ENCODE measurements around the gene MSI2.

MSI2 gene

DNA sequence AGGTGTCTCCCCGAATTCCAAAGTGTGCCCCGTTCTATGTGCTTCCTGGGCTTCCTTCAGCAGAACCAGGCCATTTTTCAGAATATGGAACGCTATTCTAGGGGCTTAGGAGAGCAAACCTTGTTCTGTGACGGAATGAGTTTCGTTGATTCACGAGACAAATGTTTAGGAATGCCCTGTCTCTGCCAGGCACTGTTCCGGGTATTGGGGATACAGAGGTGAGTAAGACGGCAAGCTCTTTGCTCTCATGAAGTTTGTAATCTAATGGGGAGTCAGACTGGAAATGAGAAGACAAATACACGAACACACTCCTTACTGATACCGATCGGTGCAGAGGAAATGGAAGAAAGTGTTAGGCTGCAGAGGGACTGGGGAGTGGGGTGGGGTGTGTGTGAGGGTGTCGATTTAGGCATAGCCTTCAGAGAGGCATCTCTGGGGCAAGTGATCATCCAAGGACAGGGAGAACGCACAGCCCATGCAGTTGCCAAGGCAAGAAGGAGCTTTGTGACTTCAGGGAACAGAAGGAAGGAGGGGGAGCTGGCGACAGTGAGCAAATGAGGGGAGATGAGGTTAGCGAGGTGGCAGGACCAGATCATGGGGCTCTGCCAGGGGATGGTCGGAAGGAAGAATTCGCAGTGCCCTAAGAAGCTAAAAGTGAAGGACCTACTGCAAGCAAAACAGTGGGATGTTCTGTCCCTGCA is 189.6 kb downstream of the MSI2 start:
- H2AFZ ChIP-seq (ENCODE audit: low read length) = no peak overlapping the region
- peaks cover 100% of the 10 kb centered on the region for H3K4me1 ChIP-seq (ENCODE audit: insufficient read depth, low read length, severe bottlenecking)
- peak overlapping the region; percentile 87 for H3K9ac ChIP-seq (ENCODE audit: low read length)
- no peaks in the 10 kb centered on the region for H3K27me3 ChIP-seq (ENCODE audit: insufficient read depth, low read length)
- peaks cover 52% of the 10 kb centered on the region for H3K79me2 ChIP-seq (ENCODE audit: insufficient read depth, low read length)
- H3K4me2 ChIP-seq (ENCODE audit: low read length) = peak overlapping the region; percentile 78
- peak overlapping the region; percentile 66 for H3K4me3 ChIP-seq (ENCODE audit: low read depth, low read length, poor library complexity, severe bottlenecking)
- no peaks in the 10 kb centered on the region for H3K9me2 ChIP-seq (ENCODE audit: low read depth, low read length)
- peak overlapping the region; percentile 97 for H3K27ac ChIP-seq (ENCODE audit: low read depth, low read length, poor library complexity, severe bottlenecking)
- H3K9me3 ChIP-seq (ENCODE audit: low read length) = no peaks in the 10 kb centered on the region
- no peaks in the 10 kb centered on the region for H3F3A ChIP-seq (ENCODE audit: insufficient read depth, low read length)
- no peak for TF ChIP-seq EZH2 (IDR thresholded peaks at IDR 0.05; ENCODE audit: borderline replicate concordance, low read length)
- TF ChIP-seq, protein P1, sequence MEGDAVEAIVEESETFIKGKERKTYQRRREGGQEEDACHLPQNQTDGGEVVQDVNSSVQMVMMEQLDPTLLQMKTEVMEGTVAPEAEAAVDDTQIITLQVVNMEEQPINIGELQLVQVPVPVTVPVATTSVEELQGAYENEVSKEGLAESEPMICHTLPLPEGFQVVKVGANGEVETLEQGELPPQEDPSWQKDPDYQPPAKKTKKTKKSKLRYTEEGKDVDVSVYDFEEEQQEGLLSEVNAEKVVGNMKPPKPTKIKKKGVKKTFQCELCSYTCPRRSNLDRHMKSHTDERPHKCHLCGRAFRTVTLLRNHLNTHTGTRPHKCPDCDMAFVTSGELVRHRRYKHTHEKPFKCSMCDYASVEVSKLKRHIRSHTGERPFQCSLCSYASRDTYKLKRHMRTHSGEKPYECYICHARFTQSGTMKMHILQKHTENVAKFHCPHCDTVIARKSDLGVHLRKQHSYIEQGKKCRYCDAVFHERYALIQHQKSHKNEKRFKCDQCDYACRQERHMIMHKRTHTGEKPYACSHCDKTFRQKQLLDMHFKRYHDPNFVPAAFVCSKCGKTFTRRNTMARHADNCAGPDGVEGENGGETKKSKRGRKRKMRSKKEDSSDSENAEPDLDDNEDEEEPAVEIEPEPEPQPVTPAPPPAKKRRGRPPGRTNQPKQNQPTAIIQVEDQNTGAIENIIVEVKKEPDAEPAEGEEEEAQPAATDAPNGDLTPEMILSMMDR (IDR thresholded peaks at IDR 0.05; ENCODE audit: low read length) = no peak
- H3K36me3 ChIP-seq (ENCODE audit: insufficient read depth, low read length) = peaks cover 27% of the 10 kb centered on the region; the same call in 1 of the 2 replicates
- no peaks in the 10 kb centered on the region for H4K20me1 ChIP-seq (ENCODE audit: insufficient read depth, low read length)

DNA sequence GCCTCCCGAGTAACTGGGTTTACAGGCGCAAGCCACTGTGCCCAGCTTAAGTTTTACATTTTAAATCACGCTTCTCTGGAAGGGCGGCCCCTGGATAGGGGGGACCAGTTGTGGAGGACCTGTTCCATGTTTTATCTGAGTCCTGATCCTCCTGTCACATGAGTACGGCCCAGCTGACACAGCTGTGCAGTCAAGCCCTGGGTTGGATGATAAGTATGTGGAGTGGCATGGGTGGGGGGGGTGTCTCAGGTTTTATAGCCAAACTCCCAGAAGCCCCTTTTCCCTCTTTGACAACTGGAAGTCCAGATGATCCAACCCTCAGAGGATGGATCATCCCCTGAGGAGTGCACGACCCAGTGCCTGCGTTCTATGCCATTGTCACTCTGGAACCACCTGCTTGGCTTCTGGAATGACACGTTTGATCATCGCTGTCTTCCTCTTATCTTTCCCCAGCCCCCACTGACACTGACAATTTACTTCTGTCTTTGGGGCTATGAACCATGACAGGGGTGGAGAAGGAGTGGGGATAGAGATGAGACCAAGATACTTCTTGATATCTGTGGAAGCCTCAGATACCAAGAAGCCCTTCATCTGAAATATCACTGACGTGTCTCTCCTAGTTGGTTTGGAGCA is 191.2 kb downstream of the MSI2 start:
- Histone ChIP-seq H3K27me3 (ENCODE audit: insufficient read depth, low read length) (no peaks in the 10 kb centered on the region), H3K4me3 (ENCODE audit: low read depth, low read length, poor library complexity, severe bottlenecking) (peak overlapping the region; percentile 66), H3K4me1 (ENCODE audit: insufficient read depth, low read length, severe bottlenecking) (peaks cover 100% of the 10 kb centered on the region), H3K4me2 (ENCODE audit: low read length) (peak overlapping the region; percentile 78), H3K27ac (ENCODE audit: low read depth, low read length, poor library complexity, severe bottlenecking) (peak overlapping the region; percentile 97), H3F3A (ENCODE audit: insufficient read depth, low read length) (peaks cover 3% of the 10 kb centered on the region; the same call in 1 of the 2 replicates), H3K79me2 (ENCODE audit: insufficient read depth, low read length) (peaks cover 55% of the 10 kb centered on the region), H3K36me3 (ENCODE audit: insufficient read depth, low read length) (peaks cover 39% of the 10 kb centered on the region; the same call in 1 of the 2 replicates), H2AFZ (ENCODE audit: low read length) (no peak overlapping the region), H4K20me1 (ENCODE audit: insufficient read depth, low read length) (no peaks in the 10 kb centered on the region), H3K9ac (ENCODE audit: low read length) (peak overlapping the region; percentile 87; the same call in 1 of the 2 replicates), H3K9me2 (ENCODE audit: low read depth, low read length) (no peaks in the 10 kb centered on the region), H3K9me3 (ENCODE audit: low read length) (no peaks in the 10 kb centered on the region)
- TF ChIP-seq, protein P1 (IDR thresholded peaks at IDR 0.05; ENCODE audit: low read length) = no peak
- TF ChIP-seq EZH2 (IDR thresholded peaks at IDR 0.05; ENCODE audit: borderline replicate concordance, low read length) = no peak

DNA sequence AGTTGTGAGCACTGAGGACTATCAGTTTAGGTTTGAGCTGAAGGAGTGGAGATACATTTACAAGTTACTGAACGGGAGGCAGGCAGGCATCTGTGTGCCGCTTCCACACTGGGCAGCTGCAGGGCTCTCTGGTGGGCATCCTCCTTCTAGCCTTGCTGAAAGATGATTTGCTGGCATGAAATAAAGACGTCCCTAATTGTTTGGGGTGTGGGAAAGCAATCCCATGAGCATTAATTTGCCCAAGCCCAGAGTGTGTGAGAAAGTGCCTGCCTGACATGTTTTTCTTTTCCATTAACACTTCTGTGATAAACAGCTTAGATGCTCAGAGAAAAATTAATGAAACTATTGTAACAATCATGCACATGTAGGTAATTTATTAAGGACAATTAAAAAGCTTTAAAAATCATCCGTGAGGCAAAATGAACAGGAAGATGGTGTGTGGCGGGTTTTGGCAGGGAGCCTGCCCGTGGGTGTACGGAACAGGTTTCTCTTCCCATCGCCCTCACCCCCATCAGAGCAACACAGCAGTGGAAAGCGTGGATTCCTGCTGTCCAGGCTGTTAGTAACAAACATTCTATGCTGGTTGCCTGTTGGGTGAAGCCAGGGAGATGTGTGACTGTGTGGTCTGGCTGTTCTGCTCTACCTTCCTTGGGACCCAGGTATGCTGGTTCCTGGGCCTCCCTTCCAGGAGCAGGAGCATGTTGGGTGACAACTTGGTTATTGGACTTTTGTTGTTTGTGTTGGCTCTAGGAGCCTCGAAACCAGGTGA is 191.9 kb downstream of the MSI2 start:
- no peak for TF ChIP-seq EZH2 (IDR thresholded peaks at IDR 0.05; ENCODE audit: borderline replicate concordance, low read length)
- TF ChIP-seq, protein P1 (IDR thresholded peaks at IDR 0.05; ENCODE audit: low read length) = no peak
- Histone ChIP-seq H3F3A (ENCODE audit: insufficient read depth, low read length) (peaks cover 3% of the 10 kb centered on the region; the same call in 1 of the 2 replicates), H3K36me3 (ENCODE audit: insufficient read depth, low read length) (peaks cover 40% of the 10 kb centered on the region; the same call in 1 of the 2 replicates), H3K27ac (ENCODE audit: low read depth, low read length, poor library complexity, severe bottlenecking) (peak overlapping the region; percentile 97), H3K9ac (ENCODE audit: low read length) (peak overlapping the region; percentile 87; the same call in 1 of the 2 replicates), H3K9me2 (ENCODE audit: low read depth, low read length) (no peaks in the 10 kb centered on the region), H3K9me3 (ENCODE audit: low read length) (no peaks in the 10 kb centered on the region), H3K4me2 (ENCODE audit: low read length) (peak overlapping the region; percentile 78), H2AFZ (ENCODE audit: low read length) (no peak overlapping the region), H3K4me1 (ENCODE audit: insufficient read depth, low read length, severe bottlenecking) (peaks cover 100% of the 10 kb centered on the region), H3K79me2 (ENCODE audit: insufficient read depth, low read length) (peaks cover 58% of the 10 kb centered on the region), H3K4me3 (ENCODE audit: low read depth, low read length, poor library complexity, severe bottlenecking) (peak overlapping the region; percentile 66), H4K20me1 (ENCODE audit: insufficient read depth, low read length) (no peaks in the 10 kb centered on the region), H3K27me3 (ENCODE audit: insufficient read depth, low read length) (no peaks in the 10 kb centered on the region)
